Measurements from ENCODE around the gene PSMG3. TPM values are rescaled to one million over a fixed set of nuclear protein-coding genes. Genes with fewer than 3 reads are reported as not detected.
A peak's percentile ranks its signal among the peaks of the same experiment; 100 is the strongest.
"Not testable (repeated sequence)": the region's sequence is repeated elsewhere in the genome, so short reads cannot be mapped to it uniquely, and the experiment has no call there.

Gene PSMG3
- total and polyA plus RNA-seq, 8 donors = 4.9 to 71.5 (median 33.3) TPM; not detected in 1

GRCh38 chr7:1523208-1523607 lies 46.6 kb downstream of the PSMG3 start:
- peak in 1 of 2 donors; percentile 52 for DNase-seq
- H3K27me3 ChIP-seq = peaks cover 0 to 26% (median 4%) of the 10 kb centered on the region in 3 donors

DNA sequence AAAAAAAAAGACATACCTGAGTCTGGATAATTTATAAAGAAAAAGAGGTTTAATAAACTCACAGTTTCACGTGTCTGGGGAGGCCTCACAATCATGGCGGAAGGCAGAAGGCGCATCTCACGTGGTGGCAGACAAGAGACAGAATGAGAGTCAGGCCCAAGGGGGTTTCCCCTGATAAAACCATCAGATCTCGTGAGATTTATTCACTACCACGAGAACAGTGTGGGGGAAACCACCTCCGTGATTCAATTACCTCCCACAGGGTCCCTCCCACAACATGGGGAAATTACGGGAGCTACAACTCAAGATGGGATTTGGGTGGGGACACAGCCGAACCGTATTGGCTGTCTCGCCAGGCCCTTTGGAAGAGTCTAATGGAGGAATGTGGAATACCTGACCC lies 48.4 kb downstream of the PSMG3 start:
- 73 to 84% (median 78%) methylated on average over 11 of the region's 11 CpGs for WGBS, 5 donors
- H3K4me3 ChIP-seq = no peak overlapping the region
- intact Hi-C loops (cut with DNase I; ENCODE audit: low total_unique reads) = no loop called here

More at GRCh38 chr7:1523208-1523607, 46.6 kb downstream of the PSMG3 start:
- H3K4me1 ChIP-seq = no peaks in the 10 kb centered on the region
- H3K36me3 ChIP-seq = no peaks in the 10 kb centered on the region
- no peak for TF ChIP-seq CTCF (IDR thresholded peaks at IDR 0.05)
- TF ChIP-seq POLR2AphosphoS5 (IDR thresholded peaks at IDR 0.05) = no peak
- TF ChIP-seq POLR2A (IDR thresholded peaks at IDR 0.05) = no peak
- TF ChIP-seq EP300 (IDR thresholded peaks at IDR 0.05) = no peak
- H3K4me3 ChIP-seq = no peak overlapping the region
- 16 to 60% (median 36%) methylated on average over 2 to 13 of the region's 13 CpGs for WGBS, 5 donors
- H3K27ac ChIP-seq = no peak overlapping the region
- intact Hi-C loops (cut with DNase I; ENCODE audit: low total_unique reads) = no loop called here
- peaks cover 0 to 4% (median 2%) of the 10 kb centered on the region in 4 donors for H3K9me3 ChIP-seq

GRCh38 chr7:1520539-1521234 lies 49.1 kb downstream of the PSMG3 start:
- no peak for TF ChIP-seq POLR2A (IDR thresholded peaks at IDR 0.05)
- TF ChIP-seq POLR2AphosphoS5 (IDR thresholded peaks at IDR 0.05) = no peak
- no peak for TF ChIP-seq EP300 (IDR thresholded peaks at IDR 0.05)
- no peak for TF ChIP-seq CTCF (IDR thresholded peaks at IDR 0.05)
- H3K4me3 ChIP-seq = no peak overlapping the region
- H3K27me3 ChIP-seq = peaks cover 0 to 17% (median 4%) of the 10 kb centered on the region in 3 donors
- no peaks in the 10 kb centered on the region for H3K4me1 ChIP-seq
- H3K36me3 ChIP-seq = no peaks in the 10 kb centered on the region
- no peak for DNase-seq
- peaks cover 0 to 4% (median 2%) of the 10 kb centered on the region in 4 donors for H3K9me3 ChIP-seq
- peak overlapping the region in 2 of 5 donors; percentile 26 to 27 for H3K27ac ChIP-seq
- 67 to 78% (median 72%) methylated on average over 25 to 27 of the region's 27 CpGs for WGBS, 5 donors
- intact Hi-C loops (cut with DNase I; ENCODE audit: low total_unique reads) = no loop called here

More for the DNA sequence above, 48.4 kb downstream of the PSMG3 start:
- Histone ChIP-seq H3K4me1 (no peaks in the 10 kb centered on the region), H3K36me3 (no peaks in the 10 kb centered on the region), H3K27ac (no peak overlapping the region), H3K27me3 (peaks cover 0 to 18% (median 4%) of the 10 kb centered on the region in 3 donors), H3K9me3 (peaks cover 0 to 4% (median 2%) of the 10 kb centered on the region in 4 donors)
- TF ChIP-seq POLR2AphosphoS5 (IDR thresholded peaks at IDR 0.05) (no peak), CTCF (IDR thresholded peaks at IDR 0.05) (no peak), POLR2A (IDR thresholded peaks at IDR 0.05) (no peak), EP300 (IDR thresholded peaks at IDR 0.05) (no peak)
- DNase-seq = no peak

- H3K4me3 ChIP-seq; intact Hi-C loops (cut with DNase I; ENCODE audit: low total_unique reads); H3K9me3 ChIP-seq; DNase-seq; H3K27ac ChIP-seq; H3K36me3 ChIP-seq; H3K4me1 ChIP-seq: not testable (repeated sequence)
- 85 to 92% (median 87%) methylated on average over 12 of the region's 12 CpGs for WGBS, 5 donors
- H3K27me3 ChIP-seq = peaks cover 0 to 21% (median 4%) of the 10 kb centered on the region in 3 donors
Measured at GRCh38 chr7:1519322-1519922, 50.4 kb downstream of the PSMG3 start.

Other genes starting within 250 kb of the PSMG3 start
- gene MICALL2, start 110.6 kb downstream of the PSMG3 start, total RNA-seq = 100 to 1,000 TPM in 3 of 5 donors, 10 to 100 TPM in 2; 30.7 to 263 (median 118) TPM
- gene MICALL2, start 110.6 kb downstream of the PSMG3 start, polyA plus RNA-seq = 100 to 1,000 TPM in 1 of 3 donors, 10 to 100 TPM in 2; 85.9 to 110 (median 93.6) TPM
- 100 to 1,000 TPM in 1 of 5 donors, 10 to 100 TPM in 4; 24.4 to 724 (median 81.7) TPM for gene INTS1, start 65.6 kb downstream of the PSMG3 start, total RNA-seq
- 10 to 100 TPM; 34.2 to 65.4 (median 46.9) TPM for gene INTS1, start 65.6 kb downstream of the PSMG3 start, polyA plus RNA-seq
- 10 to 100 TPM; 17.4 to 56.0 (median 35.4) TPM for gene MAFK, start 39.3 kb downstream of the PSMG3 start, total RNA-seq
- 10 to 100 TPM; 15.1 to 44.7 (median 29.5) TPM for gene MAFK, start 39.3 kb downstream of the PSMG3 start, polyA plus RNA-seq
- 10 to 100 TPM; 10.6 to 99.4 (median 22.3) TPM for gene TMEM184A, start 13.8 kb downstream of the PSMG3 start, total RNA-seq
- gene TMEM184A, start 13.8 kb downstream of the PSMG3 start, polyA plus RNA-seq = 10 to 100 TPM in 1 of 3 donors, 1 to 10 TPM in 2; 3.8 to 36.8 (median 9.1) TPM
- 1 to 10 TPM in 1 of 5 donors, under 1 TPM in 3, not detected in 1; 0.43 to 4.3 (median 0.50) TPM for gene ELFN1, start 100.2 kb upstream of the PSMG3 start, total RNA-seq
- gene ELFN1, start 100.2 kb upstream of the PSMG3 start, polyA plus RNA-seq = under 1 TPM; 0.19 to 0.76 (median 0.53) TPM